Tibial nerve (tissue), 4 donors: ENCODE data around the gene MAP1LC3B.

Source experiments
- EP300 ChIP-seq, 2 donors: sonication (generic); formaldehyde crosslinking; IDR thresholded peaks; one replicate each; pipeline ENCODE4 v1.6.1; 2017; ENCODE audit warnings: antibody characterized with exemption in 2 of 2, mild to moderate bottlenecking in 1 of 2
- POLR2A ChIP-seq, 2 donors: fragments of 450-650 bp; IDR thresholded peaks; one replicate each; pipeline ENCODE4 v1.6.1; 2017; ENCODE audit warnings: antibody characterized with exemption in 2 of 2, mild to moderate bottlenecking in 2 of 2, moderate library complexity in 2 of 2
- TF ChIP-seq, protein P1 (sequence below), 5 experiments: fragments of 200-600 bp in 3 of 5; fragments of 450-650 bp in 2 of 5; sonication (generic) in 3 of 5; IDR thresholded peaks; one replicate each; pipeline ENCODE4 v1.5.1; 2016 to 2019; ENCODE audit warnings: antibody characterized with exemption in 5 of 5, mild to moderate bottlenecking in 3 of 5, moderate library complexity in 2 of 5

DNA sequence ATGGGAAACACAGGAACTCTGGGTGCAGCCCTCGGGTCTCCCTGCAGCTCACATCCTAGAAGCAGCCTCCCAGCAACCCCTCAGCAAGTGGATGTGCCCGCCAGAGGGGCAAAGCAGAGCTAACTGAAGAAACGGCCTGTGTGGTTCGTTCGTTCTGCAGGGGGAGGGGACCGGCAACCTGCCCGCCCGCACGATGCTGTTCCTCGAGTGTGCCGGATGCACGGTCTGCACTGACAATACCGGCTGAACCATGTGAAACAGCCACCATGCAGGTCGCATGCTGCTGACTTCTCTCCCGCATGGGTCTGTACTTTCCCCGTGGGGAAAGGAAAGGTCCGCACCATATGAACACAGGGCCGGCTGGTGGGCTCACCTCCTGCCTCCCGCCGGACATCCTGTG is 49.6 kb upstream of the MAP1LC3B start:
- TF ChIP-seq, protein P1, sequence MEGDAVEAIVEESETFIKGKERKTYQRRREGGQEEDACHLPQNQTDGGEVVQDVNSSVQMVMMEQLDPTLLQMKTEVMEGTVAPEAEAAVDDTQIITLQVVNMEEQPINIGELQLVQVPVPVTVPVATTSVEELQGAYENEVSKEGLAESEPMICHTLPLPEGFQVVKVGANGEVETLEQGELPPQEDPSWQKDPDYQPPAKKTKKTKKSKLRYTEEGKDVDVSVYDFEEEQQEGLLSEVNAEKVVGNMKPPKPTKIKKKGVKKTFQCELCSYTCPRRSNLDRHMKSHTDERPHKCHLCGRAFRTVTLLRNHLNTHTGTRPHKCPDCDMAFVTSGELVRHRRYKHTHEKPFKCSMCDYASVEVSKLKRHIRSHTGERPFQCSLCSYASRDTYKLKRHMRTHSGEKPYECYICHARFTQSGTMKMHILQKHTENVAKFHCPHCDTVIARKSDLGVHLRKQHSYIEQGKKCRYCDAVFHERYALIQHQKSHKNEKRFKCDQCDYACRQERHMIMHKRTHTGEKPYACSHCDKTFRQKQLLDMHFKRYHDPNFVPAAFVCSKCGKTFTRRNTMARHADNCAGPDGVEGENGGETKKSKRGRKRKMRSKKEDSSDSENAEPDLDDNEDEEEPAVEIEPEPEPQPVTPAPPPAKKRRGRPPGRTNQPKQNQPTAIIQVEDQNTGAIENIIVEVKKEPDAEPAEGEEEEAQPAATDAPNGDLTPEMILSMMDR (IDR thresholded peaks at IDR 0.05) = no peak
- TF ChIP-seq POLR2A (IDR thresholded peaks at IDR 0.05) (no peak), EP300 (IDR thresholded peaks at IDR 0.05) (no peak)
